HG03520 (cell line): ENCODE measurements around the gene MEIS2.

Experiments used
- ATAC-seq: cut with Tn5 transposase; IDR thresholded peaks from one replicate; pipeline ENCODE4 v1.9.1; 2021; ENCODE audit warnings: mild to moderate bottlenecking, moderate library complexity; ENCODE audit not compliant: unreplicated experiment

MEIS2 gene

DNA sequence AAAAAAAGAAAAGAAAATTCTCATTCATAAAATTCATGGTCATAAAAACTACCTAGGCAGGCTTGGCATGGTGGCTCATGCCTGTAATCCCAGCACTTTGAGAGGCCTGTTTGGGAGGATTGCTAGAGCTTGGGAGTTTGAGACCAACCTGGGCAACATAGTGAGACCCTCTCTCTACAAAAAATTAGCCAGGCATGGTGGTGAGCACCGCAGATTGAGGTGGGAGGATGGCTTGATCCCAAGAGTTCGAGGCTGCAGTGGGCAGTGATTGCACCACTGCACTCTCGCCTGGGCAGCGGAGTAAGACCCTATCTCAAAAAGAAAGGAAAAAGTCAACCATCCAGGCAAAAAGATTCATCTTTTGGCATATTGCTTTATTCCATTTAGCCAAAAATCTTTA lies 58.5 kb downstream of the MEIS2 start:
- ATAC-seq: no peak

DNA sequence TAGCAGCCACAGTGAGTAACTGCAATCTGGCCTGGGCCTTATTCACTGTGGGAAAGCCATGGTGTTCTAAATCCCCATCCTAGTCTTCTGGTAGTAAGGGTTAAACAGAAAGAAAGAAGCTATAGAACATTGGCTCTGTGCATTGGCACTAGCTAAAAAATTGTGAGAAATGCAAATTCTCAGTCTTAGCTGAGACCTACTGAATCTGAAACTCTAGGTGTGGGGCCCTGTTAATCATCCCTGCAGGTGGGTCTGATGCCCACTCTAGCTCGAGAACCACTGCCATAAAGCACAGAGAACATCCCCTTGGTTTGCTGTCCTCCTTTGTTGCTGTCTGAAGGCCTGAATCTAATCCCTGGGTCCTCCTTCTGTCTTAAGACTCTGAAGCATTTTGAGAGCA lies 59.3 kb downstream of the MEIS2 start:
- no peak for ATAC-seq

DNA sequence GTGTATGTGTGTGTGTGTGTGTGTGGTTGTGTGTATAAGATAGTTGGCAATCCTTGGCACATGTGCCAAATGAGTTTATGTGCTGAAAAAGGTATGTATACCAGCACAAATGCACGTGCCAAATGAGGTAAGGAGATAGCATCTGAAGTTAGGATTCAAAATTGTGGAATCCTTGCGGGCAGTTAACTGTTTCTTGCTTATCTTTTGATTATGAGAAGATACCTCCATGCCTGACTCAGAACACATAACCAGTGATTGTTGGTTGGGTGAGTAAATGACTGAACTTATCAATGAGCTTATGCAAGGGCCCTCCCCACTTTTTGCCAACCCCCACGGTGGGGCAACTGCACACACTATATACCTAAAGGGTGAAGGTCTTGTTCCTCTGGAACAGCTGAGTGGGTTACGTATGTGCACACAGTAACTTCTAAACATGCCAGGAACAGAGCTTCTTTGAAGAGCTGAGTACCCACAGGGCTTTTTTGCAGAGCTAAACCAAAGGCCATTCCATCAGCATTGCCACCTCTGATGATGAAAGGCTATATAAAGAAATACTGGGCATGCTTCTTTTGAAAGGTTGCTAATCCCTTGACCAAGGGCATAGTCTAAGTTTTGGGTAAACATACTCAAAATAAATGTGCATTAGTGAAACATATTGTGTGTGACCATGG lies 60.1 kb downstream of the MEIS2 start:
- ATAC-seq: no peak

DNA sequence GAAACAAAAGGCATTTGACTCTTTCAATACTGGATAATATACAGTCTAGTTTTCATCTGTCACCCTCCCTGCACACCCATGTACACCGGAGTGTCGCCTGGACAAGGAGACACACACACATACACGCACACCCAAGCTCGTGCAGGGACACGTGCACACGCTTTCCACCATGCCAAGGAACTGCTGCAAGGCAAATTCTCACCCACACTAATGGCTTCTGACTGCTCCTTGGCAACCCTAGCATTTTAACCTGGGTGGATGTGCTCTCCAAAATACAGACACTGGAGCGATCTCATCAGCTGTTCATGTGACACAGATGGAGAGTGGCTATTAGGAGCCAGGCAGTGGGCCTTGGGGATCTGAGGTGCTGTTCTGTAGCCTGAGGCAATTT lies 61.6 kb downstream of the MEIS2 start:
- no peak for ATAC-seq

DNA sequence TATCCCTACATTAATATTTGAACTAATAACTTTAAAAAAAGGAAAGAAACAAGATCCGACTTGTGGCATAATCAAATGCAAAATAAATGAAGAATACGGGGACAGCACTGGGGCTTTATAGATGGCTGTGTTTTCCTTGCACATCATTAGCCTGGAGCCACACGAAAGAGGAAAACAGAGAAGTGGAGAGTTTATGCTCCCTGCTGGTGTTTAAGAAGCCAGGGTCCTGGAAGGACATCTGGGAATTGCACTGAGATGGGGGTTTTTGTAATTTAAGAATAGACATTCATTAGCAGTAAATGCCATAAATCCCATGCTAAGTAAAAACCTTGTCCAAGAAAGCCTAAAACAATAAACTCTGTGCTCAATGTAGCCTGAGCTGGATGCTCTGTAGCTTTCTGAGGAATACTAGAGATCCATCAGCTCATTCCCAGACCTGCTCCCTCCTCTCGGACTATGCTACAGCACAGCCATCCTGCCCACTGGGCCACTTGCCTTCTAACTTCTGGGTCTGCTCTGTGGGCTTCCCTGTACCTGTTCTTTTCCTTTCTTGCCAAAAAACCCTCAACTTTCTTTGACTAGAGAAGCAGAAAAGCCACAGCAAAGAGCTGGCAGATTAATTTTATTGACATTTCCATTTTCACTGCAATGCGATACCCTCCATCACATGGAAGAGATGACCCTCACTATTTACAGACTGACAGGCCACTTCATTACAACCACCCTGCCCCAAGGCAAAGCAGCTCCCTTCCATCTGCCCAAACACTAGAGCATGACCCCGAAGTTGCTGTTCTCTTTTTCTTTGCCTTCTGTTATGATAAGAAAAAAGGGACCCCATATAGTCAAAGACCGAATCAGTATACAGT lies 62.3 kb downstream of the MEIS2 start:
- no peak for ATAC-seq

DNA sequence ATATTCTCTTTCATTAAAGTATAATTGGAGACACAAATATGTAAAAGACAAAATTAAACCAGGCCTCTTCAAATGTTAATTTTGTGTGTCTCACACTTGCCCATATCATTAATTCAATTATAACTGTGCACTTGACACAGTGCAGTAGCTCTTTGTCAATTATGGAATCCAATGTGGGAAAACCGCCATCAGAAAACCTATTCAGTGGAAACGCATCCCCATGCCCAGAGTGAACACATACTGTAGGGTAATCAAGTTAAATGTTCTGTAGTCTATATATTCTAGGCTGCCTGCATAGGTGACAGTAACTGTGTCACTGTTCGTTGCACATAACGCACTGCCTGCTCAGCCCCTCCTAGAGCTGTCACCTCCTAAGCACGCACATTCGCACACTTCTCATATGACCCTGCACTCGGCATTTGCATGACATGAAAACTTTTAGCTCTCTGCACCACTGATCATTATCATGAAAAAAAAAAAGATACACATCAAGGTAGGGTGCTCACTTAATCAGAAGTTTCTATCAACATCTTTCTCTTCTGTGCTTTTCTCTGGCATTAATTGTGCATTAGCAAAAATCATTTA lies 63.2 kb downstream of the MEIS2 start:
- ATAC-seq: no peak

DNA sequence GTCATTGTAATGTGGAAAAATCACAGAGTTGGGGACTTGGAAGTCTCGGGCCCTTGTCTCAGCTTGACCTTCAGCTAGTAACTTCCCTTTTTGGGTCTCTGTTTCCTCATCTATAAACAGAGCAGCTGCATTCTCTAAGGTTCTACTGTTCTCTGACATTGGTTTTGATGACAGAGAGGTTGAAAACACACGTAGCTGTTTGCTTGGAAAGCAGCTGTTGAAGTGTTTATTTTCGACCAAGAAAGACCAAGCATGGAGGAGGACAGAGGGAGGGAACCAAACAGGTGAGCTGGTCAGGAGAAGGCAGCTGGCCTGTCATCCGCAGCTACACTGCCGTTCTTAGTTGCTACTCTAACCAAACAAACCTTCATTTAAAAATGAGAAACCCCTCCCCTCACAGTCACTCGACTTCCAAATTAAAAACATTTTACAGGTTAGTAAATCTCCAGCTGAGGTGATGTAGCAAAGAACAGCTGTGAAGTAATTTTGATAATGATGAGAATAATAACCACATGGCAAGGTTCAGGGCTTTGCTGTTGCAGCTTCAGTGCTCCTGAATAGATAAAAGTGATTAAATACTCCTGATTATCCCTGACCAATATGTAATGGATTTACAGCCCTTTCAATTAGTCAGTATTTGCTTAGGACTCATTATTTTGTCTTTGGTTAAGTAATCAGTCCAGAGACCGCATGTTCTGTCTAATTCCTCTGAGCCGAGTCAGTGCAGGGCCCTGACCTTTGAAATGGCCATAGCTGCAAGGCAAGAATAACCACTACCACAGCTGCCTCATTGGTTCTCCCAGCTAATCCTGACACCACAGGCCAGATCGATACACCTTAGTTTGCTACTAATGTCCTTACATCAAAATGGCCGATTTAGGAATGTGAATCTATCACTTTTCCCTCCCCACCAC lies 65.3 kb downstream of the MEIS2 start:
- no peak for ATAC-seq

DNA sequence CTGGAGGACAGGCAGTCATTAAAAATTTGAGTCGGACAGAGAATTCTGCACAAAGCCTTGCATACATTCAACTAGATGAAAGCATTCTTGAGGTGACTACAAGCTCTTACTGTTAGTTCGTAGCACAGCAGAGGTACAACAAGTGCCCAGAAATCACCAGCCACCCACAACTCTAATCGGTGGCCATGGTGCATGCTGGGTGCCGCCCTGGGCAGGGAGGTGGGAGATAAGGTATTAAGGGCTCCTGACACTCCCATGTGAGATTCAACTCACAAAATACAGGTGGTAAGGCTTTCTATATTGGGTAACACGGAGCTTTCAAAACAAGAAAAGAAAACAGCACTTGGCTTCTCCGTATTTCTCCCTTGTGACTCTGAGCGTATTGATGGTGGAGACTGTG lies 66.0 kb downstream of the MEIS2 start:
- ATAC-seq: no peak

DNA sequence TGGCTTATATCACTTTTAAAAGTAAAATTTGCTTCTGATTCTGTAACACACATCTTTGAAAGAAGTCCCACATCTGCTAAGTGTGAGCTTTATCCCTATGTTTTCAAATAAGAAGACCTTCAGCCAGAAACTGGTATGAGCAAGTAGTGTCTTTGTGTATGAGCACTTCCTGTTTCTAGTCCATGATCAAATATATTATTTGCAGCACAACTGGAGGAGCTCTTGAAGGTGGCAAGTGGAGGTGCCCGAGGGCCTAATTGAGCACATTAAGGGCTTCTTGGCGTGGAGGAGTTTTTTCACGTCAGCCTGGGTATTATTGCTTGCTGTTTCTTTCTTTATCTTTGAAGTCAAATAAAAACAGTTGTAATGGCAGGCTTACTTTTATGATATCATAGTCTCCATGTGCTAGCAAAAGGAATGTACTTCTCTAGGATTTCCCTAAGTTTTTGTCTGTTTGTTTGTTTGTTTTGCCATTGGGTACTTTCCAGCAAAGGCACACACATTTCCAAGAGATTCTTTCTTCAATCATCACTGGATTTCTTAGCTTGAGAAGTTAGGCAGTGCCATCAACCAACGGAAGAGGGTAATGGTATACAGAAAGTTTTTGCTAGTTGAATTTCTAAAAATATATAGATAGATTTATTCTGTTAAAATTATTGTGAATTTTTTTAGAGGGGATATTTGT lies 68.1 kb downstream of the MEIS2 start:
- no peak for ATAC-seq

DNA sequence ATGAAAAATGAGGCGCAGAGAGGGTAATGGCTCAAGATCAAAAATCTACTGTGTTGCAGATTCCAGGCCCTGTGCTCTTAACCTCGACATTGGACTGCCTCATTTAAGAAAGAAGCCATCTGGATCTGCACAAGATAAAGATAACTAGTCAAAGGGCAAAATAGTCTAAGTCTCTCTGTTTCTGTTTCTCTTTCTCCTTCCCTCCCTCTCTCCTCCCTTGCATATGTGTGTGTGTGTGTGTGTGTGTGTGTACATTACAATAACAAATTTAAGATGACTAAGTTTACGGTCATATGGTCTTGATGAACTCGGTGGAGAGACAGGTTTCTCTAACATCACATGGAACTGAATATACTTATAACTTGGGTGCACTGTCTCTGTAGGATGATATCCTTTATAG lies 69.2 kb downstream of the MEIS2 start:
- ATAC-seq: no peak

DNA sequence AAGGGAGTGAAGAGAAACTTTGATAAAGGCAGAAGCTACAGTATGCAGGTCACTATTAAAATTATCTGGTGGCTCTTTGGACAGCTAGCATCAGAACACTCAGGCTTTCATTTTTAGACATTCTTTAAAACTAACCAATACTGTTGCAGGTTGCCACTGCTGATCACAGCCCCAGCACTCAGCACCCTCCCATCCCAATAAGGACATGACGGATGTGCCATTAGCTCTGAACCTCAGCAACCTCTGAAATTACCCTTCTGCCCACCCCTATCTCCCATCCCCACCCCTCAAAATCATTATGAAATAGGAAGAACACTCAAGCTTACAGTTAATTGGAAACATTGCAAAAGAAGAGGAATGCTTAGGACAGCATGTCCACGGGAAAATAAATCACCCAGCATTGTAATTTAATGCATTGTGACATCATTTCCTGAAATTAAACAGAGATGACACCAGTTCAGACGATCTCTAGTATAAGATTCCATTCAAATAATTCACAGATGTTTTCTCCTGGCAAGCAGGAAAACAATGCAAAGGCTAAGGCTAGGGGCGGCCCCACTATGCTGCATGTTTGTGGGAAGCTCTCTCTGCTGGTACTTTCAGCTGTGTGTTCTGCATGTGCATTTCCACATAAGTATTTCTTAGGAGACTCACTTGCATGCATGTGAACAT lies 71.6 kb downstream of the MEIS2 start:
- no peak for ATAC-seq

DNA sequence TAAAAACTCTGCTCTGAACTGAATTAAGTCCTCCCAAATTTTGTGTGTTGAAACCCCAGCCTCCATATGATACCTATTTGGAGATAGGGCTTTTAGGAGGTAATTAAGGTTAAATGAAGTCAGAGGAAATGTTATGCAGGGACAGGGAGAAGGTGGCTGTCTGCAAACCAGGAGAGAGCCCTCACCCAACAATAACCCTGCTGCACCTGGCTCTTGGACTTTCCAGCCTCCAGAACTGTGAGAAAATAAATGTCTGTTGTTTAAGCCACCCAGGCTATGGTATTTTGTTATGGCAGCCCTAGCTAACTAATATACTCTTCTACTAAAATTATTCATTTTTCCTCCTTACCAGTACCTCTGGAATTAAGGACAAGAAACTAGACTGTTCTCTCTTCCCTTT lies 79.5 kb downstream of the MEIS2 start:
- ATAC-seq: no peak

DNA sequence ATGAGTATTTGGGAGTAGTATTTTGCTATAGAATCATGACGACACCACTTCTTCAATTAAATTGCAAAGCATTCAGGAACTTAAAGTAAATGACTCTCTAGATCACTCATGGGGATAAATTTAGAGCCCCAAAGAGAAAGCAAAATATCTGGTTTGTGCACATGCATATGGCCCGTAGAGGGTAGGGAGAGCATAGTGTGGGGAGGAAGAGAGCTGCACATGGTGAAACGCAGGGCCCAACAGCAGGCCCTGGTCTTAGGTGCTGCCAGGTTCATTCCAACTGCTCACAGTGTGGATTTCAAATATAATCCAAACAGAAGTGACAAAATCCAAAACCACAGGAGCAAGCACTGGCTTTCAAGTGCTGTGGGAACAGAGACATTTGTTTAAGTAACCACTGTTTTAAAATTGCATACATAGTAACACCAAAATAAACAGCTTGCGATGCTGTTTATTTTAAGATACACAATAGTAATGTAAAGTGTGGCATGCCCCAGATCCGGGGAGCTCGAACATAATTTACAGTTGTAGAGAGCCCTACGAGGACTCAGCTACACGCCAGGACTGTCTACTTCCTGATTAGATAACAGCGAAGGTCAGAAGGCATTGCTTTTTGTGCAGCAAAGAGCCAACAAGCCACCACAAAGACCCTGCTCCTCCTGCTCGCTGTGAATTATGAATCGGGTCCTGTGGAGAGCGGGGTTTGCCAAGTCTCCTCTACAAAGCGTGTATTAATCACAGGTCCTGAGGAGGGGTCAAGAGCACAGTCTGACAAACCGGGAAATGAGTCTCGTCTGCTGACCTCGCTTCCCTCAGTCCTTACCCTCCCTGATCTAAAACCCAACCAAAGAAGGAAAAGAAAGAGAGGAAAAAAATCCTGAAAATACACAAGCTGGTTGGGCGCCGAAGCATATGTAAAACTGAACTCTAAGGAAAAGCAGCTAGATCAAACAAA lies 80.6 kb downstream of the MEIS2 start:
- ATAC-seq: no peak

DNA sequence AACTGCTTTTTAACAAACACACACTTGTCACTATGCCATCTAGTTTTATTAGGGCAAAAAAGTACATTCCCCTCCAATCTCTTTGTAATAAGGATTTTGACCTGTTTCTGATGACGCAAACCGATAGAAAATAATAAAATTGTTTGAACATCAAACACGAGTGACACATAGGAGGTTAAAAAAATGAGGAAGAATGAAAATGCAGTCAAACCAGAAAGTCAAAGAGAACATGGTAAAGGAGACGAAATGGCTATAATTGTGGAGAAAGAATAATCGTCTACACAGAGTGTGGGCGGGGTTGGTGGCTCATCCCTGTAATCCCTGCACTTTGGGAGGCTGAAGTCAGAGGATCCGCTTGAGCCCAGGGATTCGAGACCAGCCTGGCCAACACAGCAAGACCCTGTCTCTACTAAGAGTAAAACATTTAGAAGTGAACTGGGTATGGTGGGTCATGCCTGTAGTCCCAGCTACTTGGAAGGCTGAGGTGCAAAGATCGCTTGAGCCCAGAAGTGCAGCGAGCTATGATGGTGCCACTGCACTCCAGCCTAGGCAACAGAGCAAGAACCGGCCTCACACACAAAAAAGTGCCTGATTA lies 83.2 kb downstream of the MEIS2 start:
- no peak for ATAC-seq

DNA sequence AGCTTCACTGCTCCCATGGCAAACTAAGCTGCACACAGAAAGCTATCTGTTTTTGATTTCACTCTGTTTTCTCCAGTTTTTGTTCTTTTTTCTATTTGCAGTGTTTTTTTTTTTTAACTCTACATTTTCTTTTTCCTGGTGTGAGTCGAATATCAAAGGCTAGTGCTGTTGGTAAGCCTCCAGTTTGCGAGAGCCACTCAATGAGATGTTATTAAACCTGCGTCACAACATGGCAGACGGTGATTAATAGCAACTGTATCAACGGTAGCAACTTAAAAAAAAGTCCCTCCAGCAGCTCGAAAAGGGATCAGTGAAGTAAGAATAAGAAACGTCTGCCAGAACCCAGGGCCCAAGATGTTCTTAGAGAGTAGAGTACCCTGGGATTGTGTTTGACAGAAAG lies 84.1 kb downstream of the MEIS2 start:
- no peak for ATAC-seq

DNA sequence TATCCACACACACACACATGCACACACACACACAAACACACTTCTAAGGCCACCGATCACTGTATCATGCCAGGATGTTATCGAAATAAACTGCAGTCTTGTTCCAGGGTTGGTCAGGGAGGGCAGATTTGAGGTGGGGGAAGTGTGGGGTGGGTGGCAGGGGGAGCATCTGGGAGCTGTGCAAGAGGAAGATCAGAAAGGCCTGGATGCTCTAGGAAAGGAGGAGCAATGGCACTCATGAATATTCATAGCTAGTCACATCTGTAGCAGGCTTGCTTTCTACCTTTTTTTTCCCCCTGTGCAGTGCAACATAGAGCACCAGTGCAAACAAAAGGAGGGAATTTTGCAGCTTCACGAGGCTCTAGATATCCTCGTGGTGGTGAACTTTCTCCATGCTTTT lies 84.9 kb downstream of the MEIS2 start:
- no peak for ATAC-seq

DNA sequence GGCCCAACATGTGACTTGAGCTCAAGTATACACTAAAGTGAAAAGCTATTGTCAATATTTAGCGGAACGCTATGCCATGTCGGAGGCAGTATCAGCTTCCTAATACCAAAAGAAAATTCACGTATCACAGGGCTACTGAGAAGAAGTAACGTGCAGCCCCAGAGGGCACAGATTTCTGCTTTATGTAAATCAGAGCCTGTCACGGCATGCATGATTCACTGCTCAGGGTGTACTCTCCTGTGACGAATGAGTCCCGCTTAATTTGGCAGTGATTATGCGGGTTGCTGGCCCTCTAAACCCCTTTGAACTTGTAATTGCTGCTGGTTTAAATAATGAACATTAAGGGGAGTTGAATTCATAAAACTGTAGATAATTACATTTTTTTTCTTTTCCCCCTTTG lies 85.3 kb downstream of the MEIS2 start:
- ATAC-seq: no peak

DNA sequence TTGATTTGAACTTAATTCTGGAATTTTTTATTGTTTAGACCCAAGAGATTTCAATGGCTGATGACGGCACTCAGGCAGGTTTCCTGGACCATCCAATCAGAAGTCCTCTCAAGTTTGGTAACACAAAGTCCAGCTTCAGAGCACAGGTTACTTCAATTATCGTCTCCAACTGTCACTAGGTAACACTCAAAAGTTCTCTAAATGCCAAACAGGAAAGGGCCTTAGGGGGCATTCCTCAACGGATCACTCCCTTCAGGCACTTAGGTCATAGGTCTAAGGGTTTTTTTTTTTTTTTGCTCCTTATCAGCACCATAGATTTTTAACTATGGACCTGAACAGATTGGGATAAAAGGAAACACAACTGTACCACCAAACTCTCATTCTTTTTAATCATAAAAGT lies 85.8 kb downstream of the MEIS2 start:
- no peak for ATAC-seq

DNA sequence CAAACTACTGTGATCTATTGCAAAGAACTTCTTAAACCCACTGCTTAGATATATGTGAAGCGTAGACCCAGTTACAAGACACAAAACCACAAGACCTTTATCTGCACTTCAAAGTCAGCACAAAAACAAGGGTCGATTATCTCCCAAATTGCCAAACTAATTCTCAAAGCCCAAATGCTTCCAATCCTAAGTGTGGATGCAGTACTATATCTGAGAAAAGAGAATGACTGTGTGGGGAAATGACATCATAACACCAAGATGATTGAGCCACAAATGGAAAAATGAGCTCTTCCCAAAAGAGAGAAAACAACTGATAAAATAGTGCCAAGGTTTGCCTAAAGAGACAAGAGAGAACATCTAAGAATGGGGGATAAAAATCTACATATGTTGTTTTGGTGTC lies 86.2 kb downstream of the MEIS2 start:
- no peak for ATAC-seq
